SH-SY5Y (cell line): ENCODE data around the gene PHKA1.

Experiments
- GATA2 ChIP-seq: IDR thresholded peaks from 2 replicates; pipeline ENCODE4 v1.6.1; 2011; ENCODE audit warnings: mild to moderate bottlenecking, low read depth, low read length
- GATA3 ChIP-seq: IDR thresholded peaks from 2 replicates; pipeline ENCODE4 v1.6.1; 2011; ENCODE audit warnings: low read depth, mild to moderate bottlenecking, low read length, moderate library complexity

Gene PHKA1

DNA sequence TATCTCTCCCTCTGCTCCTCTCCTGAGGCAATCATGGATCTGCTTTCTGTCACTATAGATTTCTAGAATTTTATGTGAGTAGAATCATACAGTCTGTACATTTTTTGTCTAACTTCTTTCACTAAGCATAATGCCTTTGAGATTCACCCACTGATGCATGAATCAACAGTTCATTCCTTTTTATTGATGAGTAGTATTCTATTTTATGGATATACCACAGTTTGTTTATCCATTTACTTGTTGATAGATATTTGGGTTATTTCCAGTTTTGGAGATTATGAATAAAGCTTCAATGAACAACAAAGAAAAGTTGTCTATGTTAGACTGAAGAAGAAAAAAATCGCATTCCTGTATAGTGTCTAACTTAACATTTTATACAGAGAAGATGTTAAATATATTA, 30.5 kb downstream of the PHKA1 start:
- TF ChIP-seq GATA2 (no peak), GATA3 (no peak)

GRCh38 chrX:72676465-72676864, 37.6 kb downstream of the PHKA1 start:
- TF ChIP-seq GATA3 (no peak), GATA2 (no peak)

GRCh38 chrX:72666451-72666850, 47.7 kb downstream of the PHKA1 start:
- TF ChIP-seq GATA3 (no peak), GATA2 (no peak)

DNA sequence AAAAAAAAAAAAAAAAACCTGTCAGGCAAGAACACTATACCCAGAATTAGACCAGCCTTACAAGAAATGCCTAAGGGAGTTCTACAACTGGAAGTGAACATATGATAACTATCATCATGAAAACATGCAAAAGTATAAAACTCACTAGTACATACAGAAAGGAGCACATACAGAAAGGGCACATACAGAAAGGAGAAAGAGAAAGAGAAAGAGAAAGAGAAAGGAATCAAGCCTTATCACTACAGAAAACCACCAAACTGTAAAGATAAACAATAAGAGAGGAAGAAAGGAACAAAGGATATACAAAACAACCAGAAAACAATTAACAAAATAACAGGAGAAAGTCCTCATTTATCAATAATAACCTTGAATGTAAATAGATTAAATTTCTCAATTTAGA, 50.4 kb downstream of the PHKA1 start:
- no peak for TF ChIP-seq GATA3
- no peak for TF ChIP-seq GATA2

DNA sequence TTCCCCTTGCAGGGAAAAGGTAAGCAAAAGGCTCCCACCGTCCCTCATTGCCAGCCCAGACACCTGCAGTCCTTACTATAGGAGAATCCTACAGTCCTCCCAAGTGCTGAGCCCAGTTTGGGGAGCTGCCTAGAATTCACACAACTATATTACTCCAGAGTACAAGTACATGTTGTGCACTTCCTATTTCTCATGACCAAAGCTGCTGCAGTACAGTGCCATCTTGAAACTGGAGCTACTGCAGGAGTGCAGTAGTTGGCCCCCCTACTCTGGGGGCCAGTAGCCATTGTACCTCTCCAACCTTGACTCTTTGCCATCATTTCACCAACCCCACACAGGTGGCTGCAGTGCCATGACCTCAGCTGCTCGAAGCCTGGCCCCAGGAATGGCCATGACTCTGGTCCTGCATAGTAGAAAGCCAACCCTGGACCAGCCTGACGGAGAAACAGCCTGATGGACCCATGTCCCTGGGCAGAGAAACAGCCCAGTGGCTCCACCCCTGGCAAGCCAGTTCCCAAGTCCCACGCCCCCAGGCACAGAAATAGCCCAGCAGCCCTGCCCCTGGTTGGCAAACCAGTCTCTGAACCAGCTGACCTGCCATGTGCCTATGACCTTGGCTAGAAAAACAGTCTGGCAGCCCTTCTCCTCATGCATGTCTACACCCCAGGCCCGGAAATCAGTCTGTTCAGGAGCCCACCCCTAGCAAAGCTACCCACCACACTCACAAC, 51.9 kb downstream of the PHKA1 start:
- no peak for TF ChIP-seq GATA3
- no peak for TF ChIP-seq GATA2

- TF ChIP-seq GATA3, result no peak
- no peak for TF ChIP-seq GATA2
These were observed 54.4 kb downstream of the PHKA1 start for GRCh38 chrX:72659723-72660122.

GRCh38 chrX:72652082-72652481, 62.0 kb downstream of the PHKA1 start:
- TF ChIP-seq GATA2 (no peak), GATA3 (no peak)

- TF ChIP-seq GATA2, result no peak
- no peak for TF ChIP-seq GATA3
These were observed 69.2 kb downstream of the PHKA1 start for GRCh38 chrX:72644946-72645345.

GRCh38 chrX:72641611-72642010, 72.5 kb downstream of the PHKA1 start:
- TF ChIP-seq GATA3 (no peak), GATA2 (no peak)

- TF ChIP-seq GATA2 (no peak), GATA3 (no peak)
These were observed 78.2 kb downstream of the PHKA1 start for GRCh38 chrX:72635930-72636329.

DNA sequence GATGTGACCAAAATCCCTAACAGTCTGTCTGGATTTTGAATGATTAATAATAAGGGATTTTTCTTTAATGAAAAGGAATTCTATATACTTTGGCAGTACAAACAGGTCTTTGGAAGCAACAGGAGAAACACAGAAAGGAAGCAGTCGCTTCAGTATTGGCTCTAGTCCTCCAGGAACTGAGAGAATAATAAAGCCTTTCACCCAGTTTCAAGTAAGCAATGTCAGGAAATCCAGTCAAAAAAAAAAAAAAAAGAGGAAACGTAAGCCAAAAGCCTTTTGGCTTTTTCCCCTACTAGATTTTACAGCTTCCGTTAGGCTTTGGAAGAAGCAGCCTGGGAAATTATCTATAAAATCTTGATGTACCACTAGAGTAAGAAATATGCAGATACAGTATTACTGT, 79.8 kb downstream of the PHKA1 start:
- TF ChIP-seq GATA3 (no peak), GATA2 (no peak)

GRCh38 chrX:72630185-72630584, 83.9 kb downstream of the PHKA1 start:
- TF ChIP-seq GATA3 (no peak), GATA2 (no peak)

GRCh38 chrX:72624194-72624593, 89.9 kb downstream of the PHKA1 start:
- TF ChIP-seq GATA2, result no peak
- no peak for TF ChIP-seq GATA3

- TF ChIP-seq GATA2 (no peak), GATA3 (no peak)
These were observed 92.3 kb downstream of the PHKA1 start for GRCh38 chrX:72621625-72622485.

GRCh38 chrX:72621163-72621562, 92.9 kb downstream of the PHKA1 start:
- TF ChIP-seq GATA3, result no peak
- no peak for TF ChIP-seq GATA2
